Measurements from ENCODE around the gene BCL6.

BCL6 gene

GRCh38 chr3:187729598-187729997, 15.7 kb downstream of the BCL6 start:
- Mint-ChIP-seq H3K9me3 (no peaks in the 10 kb centered on the region), H3K27ac (ENCODE audit: low read depth) (no peak overlapping the region), H3K4me1 (no peaks in the 10 kb centered on the region), H3K27me3 (no peaks in the 10 kb centered on the region), H3K4me3 (no peak overlapping the region), H3K36me3 (ENCODE audit: insufficient read depth) (peaks cover 51% of the 10 kb centered on the region)
- ATAC-seq (replicated peaks; ENCODE audit: extremely low read depth, poor library complexity, severe bottlenecking): no peak
- no peak for DNase-seq (ENCODE audit: low spot score in 2 of 2)

GRCh38 chr3:187728940-187729583, 16.2 kb downstream of the BCL6 start:
- no peaks in the 10 kb centered on the region for H3K4me1 Mint-ChIP-seq
- no peaks in the 10 kb centered on the region for H3K9me3 Mint-ChIP-seq
- ATAC-seq (replicated peaks; ENCODE audit: extremely low read depth, poor library complexity, severe bottlenecking): no peak
- peaks cover 53% of the 10 kb centered on the region for H3K36me3 Mint-ChIP-seq (ENCODE audit: insufficient read depth)
- no peaks in the 10 kb centered on the region for H3K27me3 Mint-ChIP-seq
- no peak for DNase-seq (ENCODE audit: low spot score in 2 of 2)
- H3K27ac Mint-ChIP-seq (ENCODE audit: low read depth): no peak overlapping the region
- H3K4me3 Mint-ChIP-seq: no peak overlapping the region

GRCh38 chr3:187728248-187728647, 17.0 kb downstream of the BCL6 start:
- H3K9me3 Mint-ChIP-seq: no peaks in the 10 kb centered on the region
- H3K27me3 Mint-ChIP-seq: no peaks in the 10 kb centered on the region
- no peak overlapping the region for H3K4me3 Mint-ChIP-seq
- DNase-seq (ENCODE audit: low spot score in 2 of 2) (no peak), ATAC-seq (replicated peaks; ENCODE audit: extremely low read depth, poor library complexity, severe bottlenecking) (no peak)
- H3K36me3 Mint-ChIP-seq (ENCODE audit: insufficient read depth): peaks cover 50% of the 10 kb centered on the region
- no peaks in the 10 kb centered on the region for H3K4me1 Mint-ChIP-seq
- H3K27ac Mint-ChIP-seq (ENCODE audit: low read depth): no peak overlapping the region

GRCh38 chr3:187726564-187726963, 18.7 kb downstream of the BCL6 start:
- H3K27ac Mint-ChIP-seq (ENCODE audit: low read depth): no peak overlapping the region
- H3K4me1 Mint-ChIP-seq: no peaks in the 10 kb centered on the region
- ATAC-seq (replicated peaks; ENCODE audit: extremely low read depth, poor library complexity, severe bottlenecking) (no peak), DNase-seq (ENCODE audit: low spot score in 2 of 2) (no peak)
- H3K4me3 Mint-ChIP-seq: no peak overlapping the region
- H3K36me3 Mint-ChIP-seq (ENCODE audit: insufficient read depth): peaks cover 52% of the 10 kb centered on the region
- no peaks in the 10 kb centered on the region for H3K9me3 Mint-ChIP-seq
- H3K27me3 Mint-ChIP-seq: no peaks in the 10 kb centered on the region

- no peaks in the 10 kb centered on the region for H3K27me3 Mint-ChIP-seq
- H3K36me3 Mint-ChIP-seq (ENCODE audit: insufficient read depth): peaks cover 51% of the 10 kb centered on the region
- no peaks in the 10 kb centered on the region for H3K4me1 Mint-ChIP-seq
- H3K9me3 Mint-ChIP-seq: no peaks in the 10 kb centered on the region
- no peak overlapping the region for H3K4me3 Mint-ChIP-seq
- peak overlapping the region; percentile 13 for H3K27ac Mint-ChIP-seq (ENCODE audit: low read depth)
- no peak for ATAC-seq (replicated peaks; ENCODE audit: extremely low read depth, poor library complexity, severe bottlenecking)
- DNase-seq (ENCODE audit: low spot score in 2 of 2): no peak
Measured at GRCh38 chr3:187725653-187726370, 19.5 kb downstream of the BCL6 start.

- Mint-ChIP-seq H3K9me3 (no peaks in the 10 kb centered on the region), H3K27me3 (no peaks in the 10 kb centered on the region), H3K4me3 (no peak overlapping the region), H3K36me3 (ENCODE audit: insufficient read depth) (peaks cover 46% of the 10 kb centered on the region), H3K27ac (ENCODE audit: low read depth) (peak overlapping the region; percentile 13), H3K4me1 (no peaks in the 10 kb centered on the region)
- no peak for ATAC-seq (replicated peaks; ENCODE audit: extremely low read depth, poor library complexity, severe bottlenecking)
- DNase-seq (ENCODE audit: low spot score in 2 of 2): no peak
Measured at GRCh38 chr3:187725224-187725623, 20.0 kb downstream of the BCL6 start.

- Mint-ChIP-seq H3K27ac (ENCODE audit: low read depth) (no peak overlapping the region), H3K9me3 (no peaks in the 10 kb centered on the region), H3K4me1 (no peaks in the 10 kb centered on the region), H3K27me3 (no peaks in the 10 kb centered on the region), H3K4me3 (no peak overlapping the region), H3K36me3 (ENCODE audit: insufficient read depth) (peaks cover 28% of the 10 kb centered on the region)
- DNase-seq (ENCODE audit: low spot score in 2 of 2) (no peak), ATAC-seq (replicated peaks; ENCODE audit: extremely low read depth, poor library complexity, severe bottlenecking) (no peak)
Measured at GRCh38 chr3:187722206-187722612, 23.1 kb downstream of the BCL6 start.

- no peak for ATAC-seq (replicated peaks; ENCODE audit: extremely low read depth, poor library complexity, severe bottlenecking)
- Mint-ChIP-seq H3K36me3 (ENCODE audit: insufficient read depth) (peaks cover 23% of the 10 kb centered on the region), H3K27ac (ENCODE audit: low read depth) (no peak overlapping the region)
Measured at GRCh38 chr3:187721055-187721454, 24.2 kb downstream of the BCL6 start.

GRCh38 chr3:187720337-187720670, 25.0 kb downstream of the BCL6 start:
- Mint-ChIP-seq H3K27me3 (no peaks in the 10 kb centered on the region), H3K27ac (ENCODE audit: low read depth) (no peak overlapping the region)
- no peak for ATAC-seq (replicated peaks; ENCODE audit: extremely low read depth, poor library complexity, severe bottlenecking)

More at GRCh38 chr3:187721055-187721454, 24.2 kb downstream of the BCL6 start:
- Mint-ChIP-seq H3K27me3 (no peaks in the 10 kb centered on the region), H3K9me3 (no peaks in the 10 kb centered on the region), H3K4me1 (no peaks in the 10 kb centered on the region), H3K4me3 (no peak overlapping the region)
- no peak for DNase-seq (ENCODE audit: low spot score in 2 of 2)

GRCh38 chr3:187719628-187720336, 25.5 kb downstream of the BCL6 start:
- no peak overlapping the region for H3K27ac Mint-ChIP-seq (ENCODE audit: low read depth)
- H3K4me3 Mint-ChIP-seq: no peak overlapping the region
- H3K27me3 Mint-ChIP-seq: no peaks in the 10 kb centered on the region
- peaks cover 21% of the 10 kb centered on the region for H3K36me3 Mint-ChIP-seq (ENCODE audit: insufficient read depth)
- H3K4me1 Mint-ChIP-seq: no peaks in the 10 kb centered on the region
- ATAC-seq (replicated peaks; ENCODE audit: extremely low read depth, poor library complexity, severe bottlenecking) (no peak), DNase-seq (ENCODE audit: low spot score in 2 of 2) (no peak)
- no peaks in the 10 kb centered on the region for H3K9me3 Mint-ChIP-seq

More at GRCh38 chr3:187720337-187720670, 25.0 kb downstream of the BCL6 start:
- Mint-ChIP-seq H3K4me3 (no peak overlapping the region), H3K9me3 (no peaks in the 10 kb centered on the region), H3K36me3 (ENCODE audit: insufficient read depth) (peaks cover 21% of the 10 kb centered on the region), H3K4me1 (no peaks in the 10 kb centered on the region)
- no peak for DNase-seq (ENCODE audit: low spot score in 2 of 2)

- Mint-ChIP-seq H3K27ac (ENCODE audit: low read depth) (no peak overlapping the region), H3K27me3 (no peaks in the 10 kb centered on the region), H3K9me3 (no peaks in the 10 kb centered on the region), H3K4me3 (no peak overlapping the region), H3K4me1 (peaks cover 9% of the 10 kb centered on the region), H3K36me3 (ENCODE audit: insufficient read depth) (peaks cover 13% of the 10 kb centered on the region)
- no peak for DNase-seq (ENCODE audit: low spot score in 2 of 2)
- ATAC-seq (replicated peaks; ENCODE audit: extremely low read depth, poor library complexity, severe bottlenecking): no peak
Measured at GRCh38 chr3:187718802-187719201, 26.5 kb downstream of the BCL6 start.

- H3K4me1 Mint-ChIP-seq: peaks cover 9% of the 10 kb centered on the region
- H3K27me3 Mint-ChIP-seq: no peaks in the 10 kb centered on the region
- H3K36me3 Mint-ChIP-seq (ENCODE audit: insufficient read depth): peaks cover 9% of the 10 kb centered on the region
- H3K9me3 Mint-ChIP-seq: no peaks in the 10 kb centered on the region
- H3K4me3 Mint-ChIP-seq: no peak overlapping the region
- H3K27ac Mint-ChIP-seq (ENCODE audit: low read depth): no peak overlapping the region
- ATAC-seq (replicated peaks; ENCODE audit: extremely low read depth, poor library complexity, severe bottlenecking) (no peak), DNase-seq (ENCODE audit: low spot score in 2 of 2) (no peak)
Measured at GRCh38 chr3:187717572-187717971, 27.7 kb downstream of the BCL6 start.

Data from central memory CD8-positive, alpha-beta T cell (primary cell).